ENCODE data around the gene ITFG2.

Gene ITFG2

GRCh38 chr12:2855546-2855945 is 43.1 kb downstream of the ITFG2 start:
- TF ChIP-seq CTCF (IDR thresholded peaks at IDR 0.05; ENCODE audit: insufficient read depth, missing control alignments), result no peak
- FAIRE-seq, result no peak
- no peak for DNase-seq (ENCODE audit: insufficient read length, low spot score)

GRCh38 chr12:2856051-2856450 is 43.6 kb downstream of the ITFG2 start:
- no peak for DNase-seq (ENCODE audit: insufficient read length, low spot score)

GRCh38 chr12:2857021-2857431 is 44.6 kb downstream of the ITFG2 start, which contains the start of gene TEX52:
TSS of gene TEX52 (minus strand) at chr12:2857039. CDS start at chr12:2857026, 13 bp downstream.
- no peak for DNase-seq (ENCODE audit: insufficient read length, low spot score)
- FAIRE-seq, result no peak
- no peak for TF ChIP-seq CTCF (IDR thresholded peaks at IDR 0.05; ENCODE audit: insufficient read depth, missing control alignments)

More at GRCh38 chr12:2856051-2856450, 43.6 kb downstream of the ITFG2 start:
- TF ChIP-seq CTCF (IDR thresholded peaks at IDR 0.05; ENCODE audit: insufficient read depth, missing control alignments), result no peak
- no peak for FAIRE-seq

- DNase-seq (ENCODE audit: insufficient read length, low spot score) (no peak), FAIRE-seq (no peak)
- no peak for TF ChIP-seq CTCF (IDR thresholded peaks at IDR 0.05; ENCODE audit: insufficient read depth, missing control alignments)
Measured at GRCh38 chr12:2857576-2857975, 45.1 kb downstream of the ITFG2 start.

- no peak for DNase-seq (ENCODE audit: insufficient read length, low spot score)
- TF ChIP-seq CTCF (IDR thresholded peaks at IDR 0.05; ENCODE audit: insufficient read depth, missing control alignments), result no peak
- no peak for FAIRE-seq
Measured at GRCh38 chr12:2858334-2858733, 45.9 kb downstream of the ITFG2 start.

GRCh38 chr12:2858944-2859421 is 46.5 kb downstream of the ITFG2 start:
- TF ChIP-seq CTCF (IDR thresholded peaks at IDR 0.05; ENCODE audit: insufficient read depth, missing control alignments), result no peak
- FAIRE-seq (no peak), DNase-seq (ENCODE audit: insufficient read length, low spot score) (no peak)

- TF ChIP-seq CTCF (IDR thresholded peaks at IDR 0.05; ENCODE audit: insufficient read depth, missing control alignments), result no peak
- DNase-seq (ENCODE audit: insufficient read length, low spot score) (no peak), FAIRE-seq (no peak)
Measured at GRCh38 chr12:2860170-2860569, 47.7 kb downstream of the ITFG2 start.
